HTR-8/SVneo (cell line): ENCODE results near the gene SRSF6.
"Not testable (repeated sequence)": the region's sequence is repeated elsewhere in the genome, so short reads cannot be mapped to it uniquely, and the experiment has no call there.

Experiments used
- DNase-seq: peaks from one replicate; pipeline ENCODE4 v3.0.0; 2011; ENCODE audit warnings: low spot score, mixed read lengths; ENCODE audit not compliant: insufficient read length
- FAIRE-seq: peaks from 2 replicates; lab custom pipeline; 2011; peaks lifted over from hg19 to GRCh38; lab: Jason Lieb, UNC

SRSF6 gene

DNA sequence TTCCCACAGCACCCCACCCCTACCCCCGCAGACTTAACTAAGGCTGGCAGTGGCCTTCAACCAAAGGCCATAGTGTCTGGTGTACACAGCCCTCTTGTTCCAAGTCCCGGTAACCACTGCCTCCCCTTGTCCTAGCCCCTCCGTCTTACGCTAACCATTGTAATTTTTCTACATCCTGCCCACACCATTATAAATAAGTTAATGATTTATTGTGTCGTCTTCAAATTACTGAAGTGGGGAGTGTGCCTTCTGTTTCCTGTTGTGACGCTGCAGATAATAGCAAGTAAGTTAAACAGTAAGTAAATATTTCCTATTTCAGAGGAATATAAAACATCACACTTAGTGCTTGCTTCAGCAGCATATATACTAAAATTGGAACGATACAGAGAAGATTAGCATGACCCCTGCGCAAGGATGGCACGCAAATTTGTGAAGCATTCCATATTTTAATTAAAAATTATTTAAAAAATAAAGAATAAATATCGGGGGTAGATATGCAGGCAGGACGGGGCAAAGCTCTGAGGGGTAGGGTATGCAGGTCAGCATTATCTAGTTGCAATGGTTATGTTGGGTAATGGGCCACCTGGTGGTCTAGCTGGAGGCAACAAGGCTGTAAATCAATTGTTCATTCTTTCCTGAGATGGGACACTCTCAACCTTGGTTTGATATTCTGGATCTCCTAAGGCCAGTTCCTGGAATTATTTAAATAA is 15.1 kb downstream of the SRSF6 start:
- no peak for DNase-seq
- peak; percentile 93 for FAIRE-seq

- no peak for DNase-seq
- FAIRE-seq, result no peak
These were observed 15.6 kb downstream of the SRSF6 start for GRCh38 chr20:43473381-43473704.

DNA sequence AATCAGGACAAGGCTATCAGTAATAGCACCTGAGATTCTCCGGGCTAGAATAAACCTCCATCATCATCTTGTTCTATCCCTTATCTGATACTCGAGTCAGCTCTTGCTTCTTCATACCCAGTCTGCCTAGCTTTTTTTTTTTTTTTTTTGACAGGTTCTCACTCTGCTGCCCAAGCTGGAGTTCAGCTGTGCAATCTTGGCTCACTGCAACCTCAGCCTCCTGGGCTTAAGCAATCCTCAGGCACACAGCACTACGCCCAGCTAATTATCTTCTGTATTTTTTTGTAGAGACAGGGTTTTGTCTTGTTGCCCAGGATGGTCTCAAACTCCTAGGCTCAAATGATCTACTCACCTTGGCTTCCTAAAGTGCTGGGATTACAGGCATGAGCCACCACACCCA is 19.5 kb downstream of the SRSF6 start:
- peak; percentile 44 for FAIRE-seq
- no peak for DNase-seq

DNA sequence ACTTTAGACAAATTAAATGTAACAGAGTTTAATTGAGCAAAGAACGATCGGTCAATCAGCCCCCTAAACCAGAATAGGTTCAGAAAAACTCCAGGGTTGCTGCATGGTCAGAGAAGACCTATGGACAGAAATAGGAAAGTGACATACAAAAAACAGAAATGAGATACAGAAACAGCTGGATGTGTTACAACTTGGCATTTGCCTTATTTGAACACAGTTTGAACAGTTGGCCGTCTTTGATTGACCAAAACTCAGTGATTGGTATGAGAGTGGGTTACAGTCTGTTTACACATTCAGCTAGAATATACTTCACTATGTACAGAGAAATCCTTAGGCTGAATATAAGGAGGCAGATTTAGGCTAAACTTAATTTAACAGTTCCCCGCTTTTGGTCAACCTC is 19.9 kb downstream of the SRSF6 start:
- FAIRE-seq (peak; percentile 86), DNase-seq (no peak)

DNA sequence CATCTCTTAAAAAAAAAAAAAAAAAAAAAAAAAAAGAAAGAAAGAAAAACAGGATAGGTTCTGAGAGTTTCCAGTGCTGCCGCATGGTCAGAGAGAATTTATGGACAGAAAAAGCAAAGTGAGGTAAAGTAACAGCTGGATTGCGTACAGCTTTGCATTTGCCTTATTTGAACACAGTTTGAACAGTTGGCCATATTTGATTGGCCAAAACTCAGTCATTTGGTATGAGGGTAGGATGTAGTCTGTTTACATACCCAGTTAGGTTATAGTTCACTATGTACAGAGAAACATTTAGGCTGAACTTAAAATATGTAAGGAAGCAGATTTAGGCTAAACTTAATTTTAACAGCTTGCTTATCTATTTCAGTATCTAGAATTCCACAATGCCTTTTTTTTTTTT is 32.3 kb downstream of the SRSF6 start:
- no peak for DNase-seq

DNA sequence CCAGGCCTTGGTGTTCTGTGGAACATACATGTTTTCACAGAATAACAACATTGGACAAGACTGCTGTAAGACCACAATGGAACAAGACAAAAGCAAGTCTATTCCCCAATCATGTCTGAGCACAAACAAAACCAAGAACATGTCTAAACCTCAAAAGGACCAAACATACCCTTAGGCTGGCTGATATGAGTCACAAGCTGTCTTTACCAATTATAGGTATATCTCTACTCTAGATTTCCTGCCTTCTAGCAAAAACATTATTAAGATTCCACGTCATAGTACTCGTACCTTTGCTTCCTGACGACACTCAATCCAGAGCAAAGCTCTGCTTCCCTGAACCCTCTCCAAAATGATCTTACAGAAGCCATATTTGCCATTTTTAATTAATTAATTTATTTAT is 34.4 kb downstream of the SRSF6 start:
- FAIRE-seq (peak; percentile 75), DNase-seq (no peak)

More for the DNA sequence above, 32.3 kb downstream of the SRSF6 start:
- peak; percentile 86 for FAIRE-seq

GRCh38 chr20:43495388-43495787 is 37.7 kb downstream of the SRSF6 start:
- peak; percentile 62 for FAIRE-seq
- no peak for DNase-seq

DNA sequence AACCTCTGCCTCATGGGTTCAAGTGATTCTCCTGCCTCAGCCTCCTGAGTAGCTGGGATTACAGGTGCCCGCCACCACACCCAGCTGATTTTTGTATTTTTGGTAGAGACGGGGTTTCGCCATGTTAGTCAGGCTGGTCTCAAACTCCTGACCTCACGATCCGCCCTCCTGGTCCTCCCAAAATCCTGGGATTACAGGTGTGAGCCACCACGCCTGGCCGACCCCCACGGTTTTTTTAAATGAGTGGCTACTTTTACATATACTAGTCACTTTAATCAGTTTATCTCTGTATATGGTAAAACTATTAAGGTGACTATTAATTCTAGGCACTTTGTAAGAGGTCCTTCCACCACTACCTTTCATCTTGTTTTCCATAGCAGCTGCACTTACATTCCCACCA is 44.3 kb downstream of the SRSF6 start:
- not testable (repeated sequence) for DNase-seq, FAIRE-seq

- peak; percentile 92 for FAIRE-seq
- DNase-seq, result no peak
These were observed 48.5 kb downstream of the SRSF6 start for GRCh38 chr20:43506238-43506637.

DNA sequence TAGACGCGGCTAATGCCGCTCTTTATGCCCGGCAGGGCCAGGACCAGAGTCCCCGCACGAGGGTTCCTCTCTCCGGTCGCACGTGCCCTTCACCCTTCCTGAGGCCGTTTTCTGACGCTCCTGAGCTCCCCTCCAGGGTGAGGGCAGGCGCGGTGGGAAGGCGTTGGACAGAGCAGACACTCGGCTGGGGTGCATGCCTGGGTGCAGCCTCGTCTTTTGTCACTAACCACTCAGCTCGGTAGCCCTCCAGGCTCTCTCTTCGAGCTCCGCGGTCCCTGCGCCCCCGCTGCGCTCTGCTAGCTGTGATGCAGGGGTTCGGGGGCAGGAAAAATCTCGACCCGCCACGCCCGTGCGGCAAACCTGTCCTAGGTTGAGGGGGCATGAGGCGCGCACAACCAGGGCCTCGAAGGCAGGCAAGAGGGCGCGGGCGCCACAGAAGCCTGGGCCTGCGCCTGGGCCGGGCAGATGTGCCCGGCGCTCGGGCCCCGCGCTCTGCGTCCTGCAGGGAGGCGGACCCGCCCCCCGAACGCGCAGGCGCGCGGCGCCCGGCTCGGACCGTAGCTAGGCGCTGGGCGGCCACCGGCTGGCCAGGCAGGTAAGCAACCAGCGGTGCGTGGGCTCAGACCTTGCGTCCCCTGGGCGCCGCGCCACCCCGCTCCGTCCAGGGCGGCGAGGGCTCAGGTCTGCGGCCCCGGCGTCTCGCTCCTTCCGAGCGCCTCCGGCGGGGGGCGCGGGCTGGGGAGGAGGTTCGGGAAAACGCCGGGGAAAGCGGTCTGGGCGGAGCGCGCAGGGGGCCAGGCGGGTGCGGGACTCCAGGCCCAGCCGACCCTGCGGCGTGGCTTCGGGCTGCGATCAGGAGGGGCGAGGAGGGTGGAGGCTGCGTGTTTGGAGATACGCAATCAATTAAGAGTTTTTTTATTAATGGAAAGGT is 49.7 kb downstream of the SRSF6 start, which contains the start of gene L3MBTL1:
Gene L3MBTL1, plus strand, starts transcription at position 548 of the 931 bp plus-strand sequence. CDS start 5,807 bp downstream, outside the sequence.
- peak; percentile 92 for FAIRE-seq
- DNase-seq, result peak; percentile 97

DNA sequence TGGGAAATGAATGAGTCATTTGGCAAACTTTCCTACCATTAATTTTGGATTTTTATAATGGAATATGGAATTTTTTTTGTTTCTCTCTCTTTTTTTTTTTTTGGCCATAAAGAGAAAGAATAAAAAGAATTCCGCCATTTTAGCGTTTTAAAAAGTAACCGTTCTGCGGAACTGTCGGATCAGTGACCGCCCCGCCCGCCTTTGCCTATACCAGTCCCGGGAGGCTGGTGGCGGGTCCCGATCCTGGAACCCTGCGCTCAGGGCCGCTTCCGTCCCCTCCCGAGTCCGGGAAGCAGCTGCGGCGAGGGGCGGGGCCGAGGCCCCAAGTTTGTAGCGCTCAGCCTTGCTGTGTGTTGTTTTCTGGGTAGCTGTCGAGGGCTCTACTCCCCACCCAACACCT is 50.4 kb downstream of the SRSF6 start:
- no peak for DNase-seq
- FAIRE-seq, result no peak

DNA sequence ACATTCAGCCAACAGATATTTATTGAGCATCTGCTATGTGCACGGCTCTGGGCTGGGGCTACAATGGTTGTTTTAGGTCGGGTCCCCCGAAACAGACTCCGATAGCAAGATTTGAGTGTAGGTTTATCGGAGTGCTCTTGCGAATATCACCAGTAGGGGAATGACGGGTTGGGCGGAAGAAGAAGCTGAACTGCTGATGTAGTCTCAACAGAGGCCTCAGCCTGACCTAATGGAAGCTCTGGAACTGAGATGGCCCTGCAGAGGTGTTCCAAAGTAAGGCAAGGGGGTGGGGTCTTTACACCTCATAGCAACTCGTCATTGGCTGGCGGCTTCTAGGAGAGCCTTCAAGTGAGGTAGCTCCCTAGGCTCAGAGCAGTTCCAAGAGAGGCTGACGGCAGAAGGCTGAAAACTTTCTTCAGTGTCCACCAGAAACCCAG is 50.9 kb downstream of the SRSF6 start:
- DNase-seq, result no peak

DNA sequence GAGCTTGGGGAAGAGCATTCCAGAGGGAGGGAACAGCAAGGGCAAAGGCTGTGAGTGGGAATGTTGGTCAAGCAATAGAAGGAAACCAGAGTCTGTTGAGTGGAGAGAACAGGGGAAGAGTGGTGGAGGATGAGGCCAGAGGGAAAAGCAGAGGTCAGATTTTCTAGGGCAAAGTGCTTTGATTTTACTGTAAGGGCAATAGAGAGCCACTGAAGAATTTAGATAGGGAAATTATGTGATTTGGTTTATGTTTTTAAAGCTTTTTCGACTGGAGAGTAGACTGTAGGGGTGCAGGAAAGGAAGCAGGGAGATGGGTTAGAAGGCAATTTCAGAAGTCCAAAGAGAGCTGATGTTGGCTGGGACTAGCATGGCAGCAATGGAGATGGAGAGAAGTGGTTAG is 54.2 kb downstream of the SRSF6 start:
- FAIRE-seq (no peak), DNase-seq (no peak)

More for the DNA sequence above, 50.9 kb downstream of the SRSF6 start:
- FAIRE-seq, result no peak

- DNase-seq, result no peak
- FAIRE-seq, result peak; percentile 28
These were observed 55.8 kb downstream of the SRSF6 start for GRCh38 chr20:43513372-43513930.
